Gastrocnemius medialis (tissue), 4 donors: ENCODE results near the gene SQSTM1. TPM values are rescaled to one million over a fixed set of nuclear protein-coding genes. Genes with fewer than 3 reads are reported as not detected.
A peak's percentile ranks its signal among the peaks of the same experiment; 100 is the strongest.

ENCODE experiments used
- ATAC-seq, 2 donors: fragments of 150-250 bp; one replicate each; pipeline ENCODE4 v1.9.1; 2016
- DNase-seq, 2 donors: peaks; one replicate each; pipeline ENCODE4 v3.0.0-alpha.2; 2019
- H3K27ac ChIP-seq, 4 donors: fragments of 200-600 bp; sonication (generic); 1 replicate in 1 of 4; 2 replicates in 3 of 4; pipeline ENCODE4 v1.5.1; 2016 to 2018; ENCODE audit warnings: mild to moderate bottlenecking in 2 of 4, moderate library complexity in 1 of 4
- H3K27me3 ChIP-seq, 3 donors: fragments of 200-600 bp; sonication (generic) in 2 of 3; 1 replicate in 1 of 3; 2 replicates in 2 of 3; pipeline versions ENCODE4 v1.5.1 to v1.6.0; 2016 to 2019; ENCODE audit warnings: mild to moderate bottlenecking in 1 of 3, moderate library complexity in 1 of 3
- H3K36me3 ChIP-seq, 2 donors: fragments of 200-600 bp; sonication (generic) in 1 of 2; one replicate each; pipeline ENCODE4 v1.5.1; 2017 to 2018
- H3K4me1 ChIP-seq, 2 donors: fragments of 200-600 bp; sonication (generic) in 1 of 2; one replicate each; pipeline ENCODE4 v1.5.1; 2016 to 2017; ENCODE audit warnings: mild to moderate bottlenecking in 2 of 2
- H3K4me3 ChIP-seq, 4 donors: fragments of 200-600 bp; sonication (generic) in 3 of 4; 1 replicate in 1 of 4; 2 replicates in 3 of 4; pipeline ENCODE4 v1.5.1; 2016 to 2019; ENCODE audit warnings: mild to moderate bottlenecking in 2 of 4
- H3K9me3 ChIP-seq, 3 donors: fragments of 200-600 bp; sonication (generic) in 2 of 3; 1 replicate in 1 of 3; 2 replicates in 2 of 3; pipeline ENCODE4 v1.5.1; 2016 to 2019
- CTCF ChIP-seq, 5 experiments: fragments of 450-650 bp in 3 of 5; fragments of 200-600 bp in 2 of 5; sonication (generic) in 2 of 5; IDR thresholded peaks in 4 of 5; conservative IDR thresholded peaks in 1 of 5; 1 replicate in 4 of 5; 2 replicates in 1 of 5; pipeline ENCODE4 v1.5.1; 2016 to 2019; ENCODE audit warnings: antibody characterized with exemption in 5 of 5, mild to moderate bottlenecking in 3 of 5, moderate library complexity in 3 of 5
- POLR2A ChIP-seq, 2 donors: fragments of 450-650 bp; IDR thresholded peaks; one replicate each; pipeline ENCODE4 v1.6.1; 2017; ENCODE audit warnings: antibody characterized with exemption in 2 of 2, mild to moderate bottlenecking in 2 of 2, moderate library complexity in 2 of 2
- in situ Hi-C, 4 donors: fragments of 200-750 bp; cut with MboI; loops; one replicate each; pipeline versions ENCODE4 v1.15.0 to v1.8.0; 2017; ENCODE audit warnings: low sequenced_read_pairs in 4 of 4
- intact Hi-C: fragments of 100-400 bp; cut with DNase I; formaldehyde crosslinking; loops from one replicate; pipeline ENCODE4 v1.15.1; 2023; ENCODE audit warnings: low total_unique reads
- total RNA-seq, 4 donors: library from RNA; depleted of rRNA; stranded (reverse); fragments of >200 nt; gene quantifications; one replicate each; pipeline versions ENCODE4 v1.1.0 to v1.2.3, GENCODE V29; 2016

SQSTM1 gene
- total RNA-seq, 4 donors from 2014 or later, result 1,080 to 1,340 (median 1,178) TPM

- Histone ChIP-seq H3K27ac (peak overlapping the region; percentile 95 to 100 (median 99)), H3K36me3 (peaks cover 0 to 45% of the 10 kb centered on the region in 2 donors), H3K9me3 (no peaks in the 10 kb centered on the region), H3K4me3 (peak overlapping the region; percentile 89 to 97 (median 94)), H3K27me3 (no peaks in the 10 kb centered on the region), H3K4me1 (peaks cover 63 to 65% of the 10 kb centered on the region in 2 donors)
- TF ChIP-seq POLR2A (IDR thresholded peaks at IDR 0.05), result peak; percentile 77 to 90
- peak in 2 of 5 experiments; percentile 8 to 13 for TF ChIP-seq CTCF (IDR thresholded peaks at IDR 0.05 in 4 of 5, conservative IDR thresholded peaks at IDR 0.05 in 1 of 5)
- DNase-seq (peak; percentile 97 to 98), ATAC-seq (peak; percentile 50 to 51)
- in situ Hi-C loops, result no loop called here
- intact Hi-C loops, result loop anchor here (1.0 kb wide), 1 partner anchor 37 kb away; the partner anchor contains the start of gene MRNIP
Measured at GRCh38 chr5:179821298-179822058, 773 bp downstream of the SQSTM1 start.

GRCh38 chr5:179822059-179822432, 1.3 kb downstream of the SQSTM1 start:
- no peak for TF ChIP-seq POLR2A (IDR thresholded peaks at IDR 0.05)
- no peak for ATAC-seq
- intact Hi-C loops, result no loop called here
- in situ Hi-C loops, result no loop called here
- H3K36me3 ChIP-seq, result peaks cover 0 to 51% of the 10 kb centered on the region in 2 donors
- H3K4me3 ChIP-seq, result peak overlapping the region; percentile 89 to 97 (median 94)
- peak overlapping the region; percentile 95 to 100 (median 99) for H3K27ac ChIP-seq
- no peaks in the 10 kb centered on the region for H3K9me3 ChIP-seq
- peaks cover 65 to 68% of the 10 kb centered on the region in 2 donors for H3K4me1 ChIP-seq
- no peak for DNase-seq
- no peaks in the 10 kb centered on the region for H3K27me3 ChIP-seq

- intact Hi-C loops, result no loop called here
Measured at GRCh38 chr5:179822444-179822990, 1.8 kb downstream of the SQSTM1 start.

GRCh38 chr5:179823937-179824744, 3.4 kb downstream of the SQSTM1 start:
- in situ Hi-C loops, result no loop called here
- H3K27me3 ChIP-seq, result no peaks in the 10 kb centered on the region
- peaks cover 62 to 67% of the 10 kb centered on the region in 2 donors for H3K4me1 ChIP-seq
- H3K27ac ChIP-seq, result peak overlapping the region; percentile 95 to 100 (median 99)
- peaks cover 10 to 72% of the 10 kb centered on the region in 2 donors for H3K36me3 ChIP-seq
- H3K9me3 ChIP-seq, result no peaks in the 10 kb centered on the region
- DNase-seq (no peak), ATAC-seq (no peak)
- H3K4me3 ChIP-seq, result peak overlapping the region in 3 of 4 donors; percentile 18 to 90 (median 89)
- intact Hi-C loops, result no loop called here
- TF ChIP-seq POLR2A (IDR thresholded peaks at IDR 0.05) (no peak), CTCF (IDR thresholded peaks at IDR 0.05 in 4 of 5, conservative IDR thresholded peaks at IDR 0.05 in 1 of 5) (no peak)

More at GRCh38 chr5:179822444-179822990, 1.8 kb downstream of the SQSTM1 start:
- peaks cover 65 to 66% of the 10 kb centered on the region in 2 donors for H3K4me1 ChIP-seq
- H3K36me3 ChIP-seq, result peaks cover 0 to 56% of the 10 kb centered on the region in 2 donors
- peak overlapping the region; percentile 95 to 100 (median 99) for H3K27ac ChIP-seq
- peak overlapping the region; percentile 89 to 97 (median 94) for H3K4me3 ChIP-seq
- no peak for TF ChIP-seq POLR2A (IDR thresholded peaks at IDR 0.05)
- no peak for TF ChIP-seq CTCF (IDR thresholded peaks at IDR 0.05 in 4 of 5, conservative IDR thresholded peaks at IDR 0.05 in 1 of 5)
- DNase-seq (peak in 1 of 2 donors; percentile 13), ATAC-seq (no peak)
- H3K9me3 ChIP-seq, result no peaks in the 10 kb centered on the region
- no peaks in the 10 kb centered on the region for H3K27me3 ChIP-seq
- in situ Hi-C loops, result no loop called here
